GM12891 (cell line): Measurements from ENCODE around the gene KIF4A.

Source experiments
- PAX5 ChIP-seq: IDR thresholded peaks from 2 replicates; pipeline ENCODE4 v1.6.1; 2011; ENCODE audit warnings: low read length, moderate library complexity, mild to moderate bottlenecking; ENCODE audit not compliant: insufficient read depth, severe bottlenecking
- POLR2A ChIP-seq: IDR thresholded peaks from 2 replicates; pipeline ENCODE4 v1.6.1; 2011; ENCODE audit warnings: low read depth, low read length, control low read depth
- POLR2AphosphoS5 ChIP-seq: IDR thresholded peaks from 2 replicates; pipeline ENCODE4 v1.6.1; 2011; ENCODE audit warnings: low read depth, low read length, control low read depth
- POU2F2 ChIP-seq: IDR thresholded peaks from 2 replicates; pipeline ENCODE4 v1.6.1; 2011; ENCODE audit warnings: low read depth, mild to moderate bottlenecking, control low read depth, low read length, moderate library complexity
- SPI1 ChIP-seq: IDR thresholded peaks from 2 replicates; pipeline ENCODE4 v1.6.1; 2011; ENCODE audit warnings: low read depth, low read length, control low read depth
- TAF1 ChIP-seq: IDR thresholded peaks from 2 replicates; pipeline ENCODE4 v1.6.1; 2011; ENCODE audit warnings: low read depth, low read length, control low read depth

DNA sequence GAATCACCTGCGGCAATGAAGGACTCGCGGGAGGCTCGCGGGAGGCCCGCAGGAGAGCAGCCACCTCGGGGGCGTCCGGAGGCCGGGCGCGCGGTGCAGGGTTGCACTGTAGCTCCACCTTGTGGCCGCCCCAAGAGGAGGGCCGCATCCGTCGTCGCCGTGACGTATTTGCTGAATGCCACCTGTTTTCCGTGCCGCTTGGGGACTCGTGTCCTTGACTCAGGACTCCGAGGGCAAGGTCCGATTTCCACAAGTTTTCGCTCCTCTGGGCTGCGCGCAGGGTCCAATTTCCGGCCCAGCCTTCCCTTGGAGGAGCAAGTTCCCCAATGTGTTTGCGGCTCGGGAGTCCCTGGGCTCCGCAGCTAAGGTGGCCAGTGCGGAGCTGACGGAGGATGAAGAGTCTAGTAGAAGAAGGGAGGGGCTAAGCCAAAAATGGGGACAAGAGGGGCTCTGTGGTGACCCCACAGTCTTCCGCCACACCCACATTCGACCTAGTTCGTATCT, 144.0 kb downstream of the KIF4A start:
- TF ChIP-seq TAF1 (no peak), POLR2A (no peak), POLR2AphosphoS5 (no peak), SPI1 (no peak), POU2F2 (no peak), PAX5 (no peak)
